Right lobe of liver (tissue), 6 donors: Measurements from ENCODE around the gene C11orf98. TPM values are rescaled to one million over a fixed set of nuclear protein-coding genes. Genes with fewer than 3 reads are reported as not detected.
A peak's percentile ranks its signal among the peaks of the same experiment; 100 is the strongest.
"Not testable (repeated sequence)": the region's sequence is repeated elsewhere in the genome, so short reads cannot be mapped to it uniquely, and the experiment has no call there.

Source experiments
- ATAC-seq, 4 donors: fragments of 200-7000 bp; cut with Tn5 transposase; one replicate each; pipeline ENCODE4 v1.9.1; 2020; ENCODE audit warnings: mild to moderate bottlenecking in 4 of 4, moderate library complexity in 4 of 4
- DNase-seq, 3 donors: peaks; one replicate each; pipeline ENCODE4 v3.0.0-alpha.2; 2020
- H3K27ac ChIP-seq, 3 donors: fragments of 200-600 bp; one replicate each; pipeline ENCODE4 v1.8.0; 2022
- H3K27me3 ChIP-seq, 2 donors: fragments of 200-600 bp; one replicate each; pipeline ENCODE4 v1.8.0; 2022
- H3K36me3 ChIP-seq, 4 donors: fragments of 200-600 bp; sonication (generic) in 1 of 4; one replicate each; pipeline versions ENCODE4 v1.5.1 to v1.8.0; 2017 to 2022; ENCODE audit warnings: control low read depth in 1 of 4
- H3K4me1 ChIP-seq, 4 donors: fragments of 200-600 bp; sonication (generic) in 1 of 4; one replicate each; pipeline versions ENCODE4 v1.5.1 to v1.8.0; 2017 to 2022; ENCODE audit warnings: control low read depth in 1 of 4
- H3K4me3 ChIP-seq, 3 donors: fragments of 200-600 bp; one replicate each; pipeline ENCODE4 v1.8.0; 2022
- H3K9me3 ChIP-seq, 4 donors: fragments of 200-600 bp; sonication (generic) in 1 of 4; one replicate each; pipeline versions ENCODE4 v1.5.1 to v1.8.0; 2017 to 2022; ENCODE audit warnings: control low read depth in 1 of 4
- CTCF ChIP-seq, 4 donors: fragments of 200-600 bp in 3 of 4; fragments of 450-650 bp in 1 of 4; IDR thresholded peaks; one replicate each; pipeline versions ENCODE4 v1.5.1 to v1.8.0; 2016 to 2022; ENCODE audit warnings: antibody characterized with exemption in 4 of 4, mild to moderate bottlenecking in 2 of 4
- POLR2A ChIP-seq: fragments of 450-650 bp; IDR thresholded peaks from one replicate; pipeline ENCODE4 v1.6.1; 2017; ENCODE audit warnings: antibody characterized with exemption, mild to moderate bottlenecking
- WGBS: methylation state at CpG from one replicate; pipeline ENCODE4 v1.1.6; 2018; ENCODE audit warnings: low coverage, low lambda C conversion rate; ENCODE audit not compliant: insufficient coverage; ENCODE audit errors: missing lambda C conversion rate; 5-methylcytosine and 5-hydroxymethylcytosine counted together
- intact Hi-C, 2 donors: fragments of 100-400 bp; cut with DNase I; formaldehyde crosslinking; loops; one replicate each; pipeline versions ENCODE4 v1.11.2 to v1.14.1; 2022
- total RNA-seq, 6 experiments: library from RNA; depleted of rRNA in 2 of 6; stranded (reverse); fragments of >200 nt in 2 of 6; fragmentation: NEBNext Ultra II Directional in 3 of 6; extraction: Animal tissue kit (Norgen Biotek cat#: 25700) in 3 of 6; gene quantifications; one replicate each; pipeline versions ENCODE4 v1.1.0 to v1.2.4, GENCODE V29; 2016 to 2023
- donor health status: DM: no; HTN: yes; CAD: no.
- donor health status: DM: no; HTN: no; CAD: no.
- donor health status: DM: no; HTN: no; CAD: no.
- donor health status: DM: no; HTN: yes; CAD: no.
- donor health status: DM: no; HTN: yes; CAD: no.

Gene C11orf98
- total RNA-seq, 6 experiments from 2014 or later = 18.6 to 52.0 (median 25.6) TPM

- 0% methylated on average over 6 of the region's 16 CpGs for WGBS
- no peak for DNase-seq
- intact Hi-C loops = loop anchor here in 1 of 2 donors (10.0 kb wide), 1 partner anchor 64 kb away; the partner anchor contains the start of genes EML3 and ROM1
- peak in 1 of 4 donors; percentile 8 for ATAC-seq
- peak overlapping the region; percentile 43 to 78 (median 71) for H3K27ac ChIP-seq
- H3K36me3 ChIP-seq = peaks cover 0 to 23% (median 0%) of the 10 kb centered on the region in 4 donors
- TF ChIP-seq CTCF (IDR thresholded peaks at IDR 0.05) (no peak), POLR2A (no peak)
- H3K4me3 ChIP-seq = peak overlapping the region; percentile 96 to 99 (median 98)
- peaks cover 0 to 19% (median 8%) of the 10 kb centered on the region in 4 donors for H3K4me1 ChIP-seq
- H3K9me3 ChIP-seq = no peaks in the 10 kb centered on the region
- H3K27me3 ChIP-seq = no peaks in the 10 kb centered on the region
Measured at GRCh38 chr11:62678433-62678769, 13.4 kb upstream of the C11orf98 start.

- no peak overlapping the region for H3K27ac ChIP-seq
- peaks cover 0 to 26% (median 0%) of the 10 kb centered on the region in 4 donors for H3K36me3 ChIP-seq
Measured at GRCh38 chr11:62677714-62678113, 12.7 kb upstream of the C11orf98 start.

GRCh38 chr11:62677156-62677555 lies 12.1 kb upstream of the C11orf98 start:
- DNase-seq = no peak
- Histone ChIP-seq H3K4me3 (no peak overlapping the region), H3K9me3 (no peaks in the 10 kb centered on the region), H3K27me3 (no peaks in the 10 kb centered on the region), H3K27ac (no peak overlapping the region), H3K36me3 (peaks cover 0 to 26% (median 0%) of the 10 kb centered on the region in 4 donors), H3K4me1 (peaks cover 0 to 31% (median 13%) of the 10 kb centered on the region in 4 donors)
- TF ChIP-seq POLR2A = no peak
- no peak for TF ChIP-seq CTCF (IDR thresholded peaks at IDR 0.05)
- ATAC-seq = no peak
- intact Hi-C loops = loop anchor here in 1 of 2 donors (10.0 kb wide), 1 partner anchor 62 kb away; the partner anchor contains the start of genes EML3 and ROM1
- 58% methylated on average over 5 of the region's 6 CpGs for WGBS

More at GRCh38 chr11:62677714-62678113, 12.7 kb upstream of the C11orf98 start:
- 78% methylated on average over 14 of the region's 15 CpGs for WGBS
- Histone ChIP-seq H3K9me3 (no peaks in the 10 kb centered on the region), H3K4me1 (peaks cover 0 to 25% (median 12%) of the 10 kb centered on the region in 4 donors), H3K27me3 (no peaks in the 10 kb centered on the region), H3K4me3 (peak overlapping the region in 1 of 3 donors; percentile 99)
- ATAC-seq (no peak), DNase-seq (no peak)
- TF ChIP-seq POLR2A (no peak), CTCF (IDR thresholded peaks at IDR 0.05) (no peak)
- intact Hi-C loops = loop anchor here in 1 of 2 donors (10.0 kb wide), 1 partner anchor 63 kb away; the partner anchor contains the start of genes EML3 and ROM1

GRCh38 chr11:62676698-62677097 lies 11.7 kb upstream of the C11orf98 start:
- ATAC-seq = no peak
- TF ChIP-seq POLR2A (no peak), CTCF (IDR thresholded peaks at IDR 0.05) (no peak)
- intact Hi-C loops = loop anchor here in 1 of 2 donors (10.0 kb wide), 1 partner anchor 62 kb away; the partner anchor contains the start of genes EML3 and ROM1
- WGBS = 28% methylated on average over 5 of the region's 6 CpGs
- H3K36me3 ChIP-seq = peaks cover 0 to 26% (median 0%) of the 10 kb centered on the region in 4 donors
- no peaks in the 10 kb centered on the region for H3K9me3 ChIP-seq
- H3K4me3 ChIP-seq = no peak overlapping the region
- H3K4me1 ChIP-seq = peaks cover 0 to 32% (median 13%) of the 10 kb centered on the region in 4 donors
- H3K27ac ChIP-seq = no peak overlapping the region
- H3K27me3 ChIP-seq = no peaks in the 10 kb centered on the region
- no peak for DNase-seq

- not testable (repeated sequence) for H3K27me3 ChIP-seq, H3K9me3 ChIP-seq, H3K27ac ChIP-seq, DNase-seq, H3K4me3 ChIP-seq, ATAC-seq
- 84% methylated on average over 9 of the region's 10 CpGs for WGBS
- intact Hi-C loops = loop anchor here in 1 of 2 donors (10.0 kb wide), 1 partner anchor 61 kb away; the partner anchor contains the start of genes EML3 and ROM1
- Histone ChIP-seq H3K36me3 (peaks cover 0 to 26% (median 0%) of the 10 kb centered on the region in 4 donors), H3K4me1 (peaks cover 0 to 37% (median 15%) of the 10 kb centered on the region in 4 donors)
Measured at GRCh38 chr11:62675415-62675814, 10.4 kb upstream of the C11orf98 start.
